GM19240 (cell line): Measurements from ENCODE around the gene RCBTB1.
"Not testable (repeated sequence)": the region's sequence is repeated elsewhere in the genome, so short reads cannot be mapped to it uniquely, and the experiment has no call there.

ENCODE experiments used
- DNase-seq: peaks from one replicate; pipeline ENCODE4 v3.0.0; 2011; ENCODE audit warnings: low spot score; ENCODE audit not compliant: insufficient read length

The RCBTB1 gene

GRCh38 chr13:49606747-49607648 is 21.6 kb upstream of the RCBTB1 start:
- DNase-seq, result peak; percentile 59

- DNase-seq, result no peak
Measured at GRCh38 chr13:49604570-49604969, 19.2 kb upstream of the RCBTB1 start.

GRCh38 chr13:49602615-49603014 is 17.3 kb upstream of the RCBTB1 start:
- DNase-seq, result not testable (repeated sequence)

DNA sequence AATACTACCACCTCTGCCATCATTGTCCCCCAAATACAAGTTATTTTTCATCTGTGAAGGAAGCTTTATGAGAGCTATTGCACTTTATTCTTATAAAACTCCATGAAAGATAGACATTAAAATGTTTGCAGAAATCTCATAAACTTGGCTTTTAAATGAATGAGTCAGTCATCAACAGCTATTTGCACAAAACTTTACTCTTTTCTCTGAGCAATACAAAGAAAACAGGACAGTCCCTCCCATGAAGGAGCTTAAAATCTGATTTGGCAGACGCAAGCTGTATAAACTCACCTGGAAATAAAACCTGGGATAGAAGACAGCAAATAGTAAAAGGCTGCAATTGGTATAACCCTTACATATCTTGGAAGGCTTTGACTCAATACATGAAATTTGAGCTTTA is 16.6 kb upstream of the RCBTB1 start:
- no peak for DNase-seq

- no peak for DNase-seq
Measured at GRCh38 chr13:49597043-49597641, 11.8 kb upstream of the RCBTB1 start.

- no peak for DNase-seq
Measured at GRCh38 chr13:49596221-49596620, 10.9 kb upstream of the RCBTB1 start.

DNA sequence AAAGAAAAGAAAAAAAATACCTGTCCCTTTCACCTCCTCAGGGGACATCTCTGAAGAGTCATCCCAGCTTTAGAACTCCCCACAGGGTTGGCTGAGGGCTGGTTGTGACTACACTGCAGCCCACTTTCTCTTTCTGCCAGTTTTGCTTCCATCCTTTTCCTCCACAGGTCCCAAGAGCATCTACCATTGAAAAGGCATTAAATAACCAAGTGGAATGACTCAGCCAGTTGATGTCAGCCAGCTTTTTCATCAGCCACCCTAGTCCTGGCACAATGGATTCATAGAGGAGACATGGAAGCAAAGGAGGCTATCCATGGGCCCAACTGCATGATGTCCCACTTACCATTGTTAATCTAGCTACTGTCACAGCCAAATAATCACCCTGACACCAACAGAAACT is 9.2 kb upstream of the RCBTB1 start:
- DNase-seq, result no peak

DNA sequence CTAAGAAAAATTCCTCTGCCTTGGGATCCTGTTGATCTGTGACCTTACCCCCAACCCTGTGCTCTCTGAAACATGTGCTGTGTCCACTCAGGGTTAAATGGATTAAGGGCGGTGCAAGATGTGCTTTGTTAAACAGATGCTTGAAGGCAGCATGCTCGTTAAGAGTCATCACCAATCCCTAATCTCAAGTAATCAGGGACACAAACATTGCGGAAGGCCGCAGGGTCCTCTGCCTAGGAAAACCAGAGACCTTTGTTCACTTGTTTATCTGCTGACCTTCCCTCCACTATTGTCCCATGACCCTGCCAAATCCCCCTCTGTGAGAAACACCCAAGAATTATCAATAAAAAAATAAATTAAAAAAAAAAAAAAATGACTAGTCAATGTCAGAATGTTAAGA is 8.5 kb upstream of the RCBTB1 start:
- DNase-seq, result not testable (repeated sequence)

GRCh38 chr13:49590714-49591113 is 5.4 kb upstream of the RCBTB1 start:
- not testable (repeated sequence) for DNase-seq

- no peak for DNase-seq
Measured at GRCh38 chr13:49587311-49587847, 2.0 kb upstream of the RCBTB1 start.

DNA sequence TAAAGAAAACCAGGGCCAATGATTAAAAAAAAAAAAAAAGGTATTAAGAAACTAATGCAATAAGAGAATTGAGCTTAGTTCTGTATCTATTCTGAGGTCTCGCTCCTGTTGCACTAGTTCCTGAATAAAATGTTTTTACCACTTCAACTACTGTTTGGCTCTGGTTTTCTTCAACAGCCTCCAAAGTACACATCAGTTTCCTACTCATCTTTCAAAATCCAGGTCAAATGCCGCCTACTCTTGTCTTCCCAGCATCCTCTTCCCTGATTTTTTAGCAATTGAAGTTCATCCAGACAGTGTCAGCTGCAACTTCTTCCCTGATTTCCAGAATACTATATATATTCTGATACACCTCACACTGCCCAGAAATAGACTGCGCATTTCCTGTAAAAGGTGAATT is 1.4 kb upstream of the RCBTB1 start:
- DNase-seq, result no peak

DNA sequence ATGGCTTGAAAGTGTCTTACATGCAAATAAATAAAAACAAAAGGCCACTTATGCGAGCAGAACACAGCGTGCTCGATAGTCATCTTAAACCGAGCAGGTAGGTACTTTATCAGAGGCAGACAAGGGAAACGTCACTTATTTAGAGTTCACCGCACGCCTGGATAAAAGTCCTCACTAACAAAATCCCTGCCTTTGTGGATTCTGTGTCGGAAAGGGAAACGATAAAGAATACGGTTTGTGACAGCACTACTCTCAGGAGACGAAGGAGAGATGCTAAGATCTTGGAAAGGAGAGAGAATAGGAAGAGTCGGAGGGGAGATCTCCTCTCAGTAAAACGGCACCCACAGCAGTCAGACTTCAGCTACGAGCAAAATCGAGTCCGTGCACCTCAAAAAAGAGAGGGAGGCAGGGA is 581 bp downstream of the RCBTB1 start:
- DNase-seq, result no peak

GRCh38 chr13:49580980-49581680 is 4.2 kb downstream of the RCBTB1 start:
- DNase-seq, result no peak

GRCh38 chr13:49579501-49579900 is 5.9 kb downstream of the RCBTB1 start:
- no peak for DNase-seq

DNA sequence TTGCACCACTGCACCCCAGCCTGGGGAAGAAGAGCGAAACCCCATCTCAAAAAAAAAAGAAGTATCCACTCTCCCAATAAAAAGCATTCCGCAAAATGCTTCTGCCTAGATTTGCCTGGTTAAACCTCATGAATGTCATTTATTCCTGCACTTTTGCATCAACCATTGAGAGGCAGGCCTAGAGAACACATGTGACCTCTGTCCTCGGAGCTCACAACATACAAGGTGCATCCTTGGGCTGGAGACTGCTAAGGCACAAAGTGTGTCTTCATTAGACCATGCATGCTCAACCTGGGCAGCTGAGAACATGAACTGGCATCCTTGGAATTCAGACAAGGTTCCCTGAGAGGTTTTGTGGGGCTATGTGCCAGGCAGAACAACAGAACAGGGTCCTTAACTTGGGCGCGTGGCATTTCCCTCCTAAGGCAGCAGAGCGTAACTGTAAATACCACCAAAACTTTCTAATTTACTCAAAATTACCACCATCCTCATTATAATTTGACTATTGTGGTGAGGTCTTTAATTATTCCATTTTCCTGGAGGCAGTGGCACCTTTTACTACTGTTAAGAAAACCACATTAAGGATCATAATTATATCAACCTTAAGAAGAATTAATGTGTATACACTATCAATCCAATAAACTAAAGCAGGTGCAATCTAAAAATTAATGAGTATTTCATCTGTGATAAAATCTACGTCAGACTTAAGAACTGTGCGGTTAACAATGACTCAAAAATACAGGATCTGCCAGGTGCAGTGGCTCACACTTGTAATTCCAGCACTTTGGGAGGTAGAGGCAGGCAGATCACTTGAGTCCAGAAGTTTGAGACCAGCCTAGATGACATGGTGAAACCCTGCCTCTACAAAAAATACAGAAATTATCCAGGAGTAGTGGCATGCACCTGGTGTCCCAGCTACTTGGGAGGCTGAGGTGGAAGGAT is 13.8 kb downstream of the RCBTB1 start:
- no peak for DNase-seq

DNA sequence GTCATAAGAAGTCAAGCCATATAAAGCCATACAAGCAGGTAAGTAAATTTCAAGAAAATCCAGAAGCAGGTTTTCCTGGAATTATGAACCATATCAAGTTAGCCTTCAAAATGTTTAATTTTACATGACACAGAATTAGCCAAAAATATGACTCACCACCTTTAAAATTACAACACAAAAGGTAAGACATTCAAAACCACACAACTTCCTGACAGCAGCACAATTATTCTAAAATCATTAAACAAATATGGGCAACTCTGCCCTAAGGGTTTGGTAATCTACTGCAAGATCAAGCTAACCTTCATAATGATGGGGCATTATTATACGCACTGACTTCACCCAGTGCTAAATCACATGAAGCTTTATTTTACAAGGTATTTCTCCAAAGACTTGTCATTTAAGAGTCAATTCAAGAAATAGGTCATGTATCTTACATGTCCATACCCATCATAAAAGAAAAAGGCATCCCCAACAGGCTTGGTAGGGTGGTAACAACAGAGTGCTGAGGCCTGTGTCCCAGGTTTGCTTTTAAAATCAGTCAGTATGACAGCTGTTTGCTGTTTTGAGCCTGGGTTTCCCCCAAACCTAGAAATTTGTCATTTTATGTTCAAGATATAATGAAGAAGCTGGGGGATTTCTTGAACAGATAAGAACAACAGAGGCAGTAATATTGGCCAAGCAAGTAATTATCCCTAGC is 15.2 kb downstream of the RCBTB1 start:
- no peak for DNase-seq

- no peak for DNase-seq
Measured at GRCh38 chr13:49567491-49567890, 17.9 kb downstream of the RCBTB1 start.

DNA sequence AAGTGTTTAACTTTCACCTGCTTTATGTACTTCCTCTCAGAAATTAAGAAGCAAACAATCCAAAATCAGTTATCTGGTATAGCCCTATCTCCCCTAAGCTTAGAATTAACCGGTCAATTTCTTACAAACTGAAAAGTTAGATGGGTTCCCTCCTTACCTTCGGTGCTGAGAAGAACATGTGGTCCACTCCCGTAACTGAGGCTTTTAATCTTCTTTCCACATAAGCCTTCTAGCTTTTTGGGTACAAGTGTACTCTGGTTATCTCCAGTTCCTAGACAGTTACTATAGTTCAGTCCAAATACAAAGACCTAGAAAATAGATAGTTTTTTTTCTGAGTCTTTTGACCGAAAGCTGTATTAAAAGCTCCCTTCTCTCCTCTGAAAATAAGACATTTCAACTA is 18.9 kb downstream of the RCBTB1 start:
- DNase-seq, result no peak

- DNase-seq, result not testable (repeated sequence)
Measured at GRCh38 chr13:49565461-49565860, 19.9 kb downstream of the RCBTB1 start.

DNA sequence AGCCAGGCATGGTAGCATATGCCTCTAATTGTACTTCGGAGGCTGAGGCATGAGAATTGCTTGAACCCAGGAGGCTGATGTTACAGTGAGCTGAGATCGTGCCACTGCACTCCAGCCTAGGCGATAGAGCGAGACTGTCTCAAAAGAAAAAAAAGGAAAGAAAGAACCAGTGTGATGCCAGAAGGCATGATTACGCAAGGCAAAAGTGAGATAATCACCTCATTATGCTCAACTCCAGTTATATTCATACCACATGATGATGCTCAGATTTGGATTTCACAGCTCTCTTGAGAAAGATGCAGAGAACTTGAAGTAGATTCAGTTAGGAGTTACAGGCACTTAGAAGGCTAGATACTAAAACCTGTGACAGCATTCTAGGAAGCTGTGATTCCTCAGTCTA is 21.8 kb downstream of the RCBTB1 start:
- DNase-seq, result no peak
